Epithelial cell of proximal tubule (primary cell): ENCODE results near the gene RNF227. TPM values are rescaled to one million over a fixed set of nuclear protein-coding genes. Genes with fewer than 3 reads are reported as not detected.
A peak's percentile ranks its signal among the peaks of the same experiment; 100 is the strongest.

ENCODE experiments used
- DNase-seq: peaks from one replicate; pipeline ENCODE4 v3.0.0-alpha.2; 2011; ENCODE audit warnings: low read depth
- H3K4me3 ChIP-seq: 2 replicates; pipeline ENCODE4 v1.5.1; 2011; ENCODE audit warnings: low read depth, mild to moderate bottlenecking, low read length
- CTCF ChIP-seq: conservative IDR thresholded peaks from 2 replicates; pipeline ENCODE4 v1.5.1; 2012; ENCODE audit warnings: low read depth, mild to moderate bottlenecking, low read length
- total RNA-seq: library from RNA; depleted of rRNA; stranded (reverse); fragments of >200 nt; gene quantifications from 2 replicates; pipeline ENCODE4 v1.2.3, GENCODE V29; 2015

Gene RNF227
- total RNA-seq, 1 donor from 2014 or later, result 0.35 TPM

GRCh38 chr17:7889166-7889955, 26.7 kb downstream of the RNF227 start:
- TF ChIP-seq CTCF, result peak; percentile 52
- DNase-seq, result peak; percentile 46
- no peak overlapping the region for H3K4me3 ChIP-seq

- peak within 1 kb of the TSS; percentile 88 for H3K4me3 ChIP-seq
- no peak for DNase-seq
- TF ChIP-seq CTCF, result no peak
Observed at GRCh38 chr17:7888184-7888920, 27.7 kb downstream of the RNF227 start, which contains the start of gene CHD3. Gene CHD3 (plus strand): TSS chr17:7888789. CDS start chr17:7889001, 212 bp downstream.

- no peak for TF ChIP-seq CTCF
- peak; percentile 29 for DNase-seq
- H3K4me3 ChIP-seq, result peak overlapping the region; percentile 88
Observed at GRCh38 chr17:7887482-7888183, 28.5 kb downstream of the RNF227 start.

- TF ChIP-seq CTCF, result no peak
- H3K4me3 ChIP-seq, result peak overlapping the region; percentile 88
- no peak for DNase-seq
Observed at GRCh38 chr17:7887038-7887481, 29.0 kb downstream of the RNF227 start.

GRCh38 chr17:7886227-7887037, 29.7 kb downstream of the RNF227 start:
- TF ChIP-seq CTCF, result no peak
- peak overlapping the region; percentile 88 for H3K4me3 ChIP-seq
- no peak for DNase-seq
